ENCODE data around the gene ABCC9. TPM values are rescaled to one million over a fixed set of nuclear protein-coding genes. Genes with fewer than 3 reads are reported as not detected.
"Not testable (repeated sequence)": the region's sequence is repeated elsewhere in the genome, so short reads cannot be mapped to it uniquely, and the experiment has no call there.

Gene ABCC9
- total and polyA plus RNA-seq, 2 experiments from 2014 or later = 12.7 to 44.3 TPM

GRCh38 chr12:21814327-21814726 lies 126.9 kb downstream of the ABCC9 start:
- Histone ChIP-seq H3K36me3 (ENCODE audit: low read depth) (0 out of 2 replicates have a peak, but pooled peaks cover 3% of the 10 kb centered on the region), H3K9me2 (ENCODE audit: insufficient read depth) (no peaks in the 10 kb centered on the region; the same call in 1 of the 2 replicates), H3K4me3 (no peak overlapping the region), H4K20me1 (ENCODE audit: insufficient read depth) (no peaks in the 10 kb centered on the region), H3K79me2 (ENCODE audit: insufficient read depth) (no peaks in the 10 kb centered on the region), H3K4me2 (ENCODE audit: unreplicated experiment) (no peak overlapping the region), H3K9me3 (ENCODE audit: low read depth) (no peaks in the 10 kb centered on the region), H3F3A (ENCODE audit: insufficient read depth) (peaks cover 8% of the 10 kb centered on the region; the same call in 1 of the 2 replicates), H3K27ac (no peak overlapping the region), H3K4me1 (ENCODE audit: insufficient read depth) (peaks cover 9% of the 10 kb centered on the region), H3K27me3 (replicated peaks; ENCODE audit: insufficient read depth) (no peaks in the 10 kb centered on the region), H3K9ac (no peak overlapping the region), H2AFZ (no peak overlapping the region)
- TF ChIP-seq EZH2 (IDR thresholded peaks at IDR 0.05; ENCODE audit: insufficient read depth, poor library complexity, severe bottlenecking) (no peak), EZH2phosphoT487 (IDR thresholded peaks at IDR 0.05; ENCODE audit: insufficient read depth, low read depth) (no peak)
- 93 to 100% methylated on average over 2 of the region's 2 CpGs for WGBS, 2 experiments (ENCODE audit: low coverage in 1 of 2, low lambda C conversion rate in 2 of 2, missing lambda C conversion rate in 2 of 2)
- DNase-seq = no peak
- in situ Hi-C loops (cut with MboI) = no loop called here

GRCh38 chr12:21813751-21814150 lies 127.5 kb downstream of the ABCC9 start:
- H3F3A ChIP-seq (ENCODE audit: insufficient read depth) = peaks cover 2% of the 10 kb centered on the region; the same call in 1 of the 2 replicates
- no peaks in the 10 kb centered on the region for H3K27me3 ChIP-seq (replicated peaks; ENCODE audit: insufficient read depth)
- WGBS, 2 experiments (ENCODE audit: low coverage in 1 of 2, low lambda C conversion rate in 2 of 2, missing lambda C conversion rate in 2 of 2) = 97% methylated on average over 3 of the region's 3 CpGs
- no peak for DNase-seq
- H3K27ac ChIP-seq = no peak overlapping the region
- no peaks in the 10 kb centered on the region for H3K79me2 ChIP-seq (ENCODE audit: insufficient read depth)
- no peak overlapping the region for H3K9ac ChIP-seq
- in situ Hi-C loops (cut with MboI) = no loop called here
- no peak for TF ChIP-seq EZH2 (IDR thresholded peaks at IDR 0.05; ENCODE audit: insufficient read depth, poor library complexity, severe bottlenecking)
- H3K9me3 ChIP-seq (ENCODE audit: low read depth) = no peaks in the 10 kb centered on the region
- no peaks in the 10 kb centered on the region for H4K20me1 ChIP-seq (ENCODE audit: insufficient read depth)
- H3K4me1 ChIP-seq (ENCODE audit: insufficient read depth) = peaks cover 3% of the 10 kb centered on the region
- H3K36me3 ChIP-seq (ENCODE audit: low read depth) = 0 out of 2 replicates have a peak, but pooled peaks cover 3% of the 10 kb centered on the region
- H3K9me2 ChIP-seq (ENCODE audit: insufficient read depth) = no peaks in the 10 kb centered on the region; the same call in 1 of the 2 replicates
- H3K4me3 ChIP-seq = no peak overlapping the region
- no peak overlapping the region for H2AFZ ChIP-seq
- H3K4me2 ChIP-seq (ENCODE audit: unreplicated experiment) = no peak overlapping the region

- Histone ChIP-seq H4K20me1 (ENCODE audit: insufficient read depth) (no peaks in the 10 kb centered on the region), H3F3A (ENCODE audit: insufficient read depth) (no peaks in the 10 kb centered on the region), H3K9ac (no peak overlapping the region), H3K4me1 (ENCODE audit: insufficient read depth) (no peaks in the 10 kb centered on the region), H3K4me3 (no peak overlapping the region), H3K9me3 (ENCODE audit: low read depth) (no peaks in the 10 kb centered on the region), H3K36me3 (ENCODE audit: low read depth) (0 out of 2 replicates have a peak, but pooled peaks cover 3% of the 10 kb centered on the region), H2AFZ (no peak overlapping the region), H3K27me3 (replicated peaks; ENCODE audit: insufficient read depth) (no peaks in the 10 kb centered on the region), H3K9me2 (ENCODE audit: insufficient read depth) (no peaks in the 10 kb centered on the region; the same call in 1 of the 2 replicates), H3K79me2 (ENCODE audit: insufficient read depth) (no peaks in the 10 kb centered on the region), H3K27ac (no peak overlapping the region), H3K4me2 (ENCODE audit: unreplicated experiment) (no peak overlapping the region)
- TF ChIP-seq EZH2 (IDR thresholded peaks at IDR 0.05; ENCODE audit: insufficient read depth, poor library complexity, severe bottlenecking) = no peak
- TF ChIP-seq EZH2phosphoT487 (IDR thresholded peaks at IDR 0.05; ENCODE audit: insufficient read depth, low read depth) = no peak
- DNase-seq = no peak
- in situ Hi-C loops (cut with MboI) = no loop called here
Measured at GRCh38 chr12:21813125-21813524, 128.1 kb downstream of the ABCC9 start.

GRCh38 chr12:21812340-21812739 lies 128.9 kb downstream of the ABCC9 start:
- H3K27me3 ChIP-seq (replicated peaks; ENCODE audit: insufficient read depth); in situ Hi-C loops (cut with MboI); H3F3A ChIP-seq (ENCODE audit: insufficient read depth); H3K4me1 ChIP-seq (ENCODE audit: insufficient read depth); H3K9me2 ChIP-seq (ENCODE audit: insufficient read depth); H3K4me2 ChIP-seq (ENCODE audit: unreplicated experiment); H3K9ac ChIP-seq; H3K27ac ChIP-seq; DNase-seq; H3K36me3 ChIP-seq (ENCODE audit: low read depth); H2AFZ ChIP-seq; H4K20me1 ChIP-seq (ENCODE audit: insufficient read depth); H3K79me2 ChIP-seq (ENCODE audit: insufficient read depth); H3K9me3 ChIP-seq (ENCODE audit: low read depth); H3K4me3 ChIP-seq: not testable (repeated sequence)
- 49 to 56% methylated on average over 2 of the region's 2 CpGs for WGBS, 2 experiments (ENCODE audit: low coverage in 1 of 2, low lambda C conversion rate in 2 of 2, missing lambda C conversion rate in 2 of 2)

- Histone ChIP-seq H3K4me1 (ENCODE audit: insufficient read depth) (no peaks in the 10 kb centered on the region), H3K4me3 (no peak overlapping the region), H2AFZ (no peak overlapping the region), H3K79me2 (ENCODE audit: insufficient read depth) (no peaks in the 10 kb centered on the region), H3K4me2 (ENCODE audit: unreplicated experiment) (no peak overlapping the region), H4K20me1 (ENCODE audit: insufficient read depth) (no peaks in the 10 kb centered on the region), H3K9me2 (ENCODE audit: insufficient read depth) (no peaks in the 10 kb centered on the region; the same call in 1 of the 2 replicates), H3K27ac (no peak overlapping the region), H3K27me3 (replicated peaks; ENCODE audit: insufficient read depth) (no peaks in the 10 kb centered on the region), H3K9ac (no peak overlapping the region), H3F3A (ENCODE audit: insufficient read depth) (no peaks in the 10 kb centered on the region), H3K36me3 (ENCODE audit: low read depth) (peaks cover 12% of the 10 kb centered on the region), H3K9me3 (ENCODE audit: low read depth) (no peaks in the 10 kb centered on the region)
- in situ Hi-C loops (cut with MboI) = no loop called here
- no peak for DNase-seq
- TF ChIP-seq EZH2phosphoT487 (IDR thresholded peaks at IDR 0.05; ENCODE audit: insufficient read depth, low read depth) = no peak
- no peak for TF ChIP-seq EZH2 (IDR thresholded peaks at IDR 0.05; ENCODE audit: insufficient read depth, poor library complexity, severe bottlenecking)
Measured at GRCh38 chr12:21809100-21809499, 132.1 kb downstream of the ABCC9 start.

Data from GM23248 (cell line).